SK-N-MC (cell line): ENCODE results near the gene HIP1.

Experiments
- EZH2 ChIP-seq: fragments of 200-600 bp; sonication (generic); IDR thresholded peaks from one replicate; pipeline ENCODE4 v1.6.1; 2017; ENCODE audit warnings: antibody characterized with exemption
- FOXP2 ChIP-seq: optimal IDR thresholded peaks from 2 replicates; pipeline ENCODE3; 2011; ENCODE audit warnings: mild to moderate bottlenecking, moderate library complexity; ENCODE audit not compliant: insufficient read depth; ENCODE audit errors: extremely low read length, control extremely low read depth
- POLR2AphosphoS5 ChIP-seq: IDR thresholded peaks from 2 replicates; pipeline ENCODE4 v1.6.1; 2012; ENCODE audit warnings: mild to moderate bottlenecking, low read depth, low read length, borderline replicate concordance

- TF ChIP-seq EZH2, result no peak
- TF ChIP-seq POLR2AphosphoS5, result no peak
- no peak for TF ChIP-seq FOXP2
These were observed 207.4 kb downstream of the HIP1 start for GRCh38 chr7:75531359-75531821.
